ENCODE results near the gene SKI. TPM values are rescaled to one million over a fixed set of nuclear protein-coding genes. Genes with fewer than 3 reads are reported as not detected.

SKI gene
- total and polyA plus RNA-seq, 2 experiments from 2014 or later: 9.3 to 66.8 TPM

- no peak for DNase-seq (ENCODE audit: low spot score)
- Histone ChIP-seq H3F3A (replicated peaks; ENCODE audit: low read depth) (peaks cover 5% of the 10 kb centered on the region; the same call in 1 of the 2 replicates), H4K20me1 (replicated peaks; ENCODE audit: insufficient read depth) (no peaks in the 10 kb centered on the region), H3K79me2 (replicated peaks; ENCODE audit: insufficient read depth) (no peaks in the 10 kb centered on the region; the same call in 1 of the 2 replicates), H3K27ac (ENCODE audit: low read depth) (no peak overlapping the region), H3K4me1 (ENCODE audit: insufficient read depth) (0 out of 2 replicates have a peak, but pooled peaks cover 5% of the 10 kb centered on the region), H3K36me3 (ENCODE audit: insufficient read depth) (no peaks in the 10 kb centered on the region), H3K9me2 (ENCODE audit: insufficient read depth) (no peaks in the 10 kb centered on the region), H3K4me3 (no peak overlapping the region), H3K27me3 (ENCODE audit: insufficient read depth) (no peaks in the 10 kb centered on the region), H3K4me2 (no peak overlapping the region), H2AFZ (no peak overlapping the region)
- no peak overlapping the region for H3K4me3 Mint-ChIP-seq
- H3K9me3 Mint-ChIP-seq: no peaks in the 10 kb centered on the region
- H3K4me1 Mint-ChIP-seq: peaks cover 10% of the 10 kb centered on the region; the same call in 2 of the 3 replicates
- no peak overlapping the region for H3K27ac Mint-ChIP-seq
- ATAC-seq: no peak
- TF ChIP-seq ETS1 (IDR thresholded peaks at IDR 0.05) (no peak), POLR2AphosphoS5 (IDR thresholded peaks at IDR 0.05; ENCODE audit: low read depth) (no peak), EZH2 (IDR thresholded peaks at IDR 0.05; ENCODE audit: low read depth, unreplicated experiment) (no peak), NANOG (IDR thresholded peaks at IDR 0.05; ENCODE audit: borderline replicate concordance) (no peak), EZH2phosphoT487 (IDR thresholded peaks at IDR 0.05; ENCODE audit: unreplicated experiment) (no peak), REST (IDR thresholded peaks at IDR 0.05; ENCODE audit: unreplicated experiment) (no peak), CTCF (conservative IDR thresholded peaks at IDR 0.05; ENCODE audit: low read depth in 2 of 2) (no peak), ZNF462 (CRISPR knock-in tag; IDR thresholded peaks at IDR 0.05) (no peak), ZNF331 (CRISPR knock-in tag; IDR thresholded peaks at IDR 0.05; ENCODE audit: low read depth) (no peak), STAT1 (IDR thresholded peaks at IDR 0.05; ENCODE audit: unreplicated experiment) (no peak), ZNF114 (CRISPR knock-in tag; IDR thresholded peaks at IDR 0.05) (no peak), JUNB (IDR thresholded peaks at IDR 0.05; ENCODE audit: unreplicated experiment) (no peak), CREB1 (CRISPR knock-in tag; IDR thresholded peaks at IDR 0.05; ENCODE audit: low read depth) (no peak)
- no peaks in the 10 kb centered on the region for H3K36me3 Mint-ChIP-seq (ENCODE audit: low read depth)
- H3K27me3 Mint-ChIP-seq (ENCODE audit: insufficient read depth, low read depth, poor library complexity): peaks cover 10% of the 10 kb centered on the region
Observed at GRCh38 chr1:2200308-2200943, 27.7 kb upstream of the SKI start.

Data from GM23338 (cell line).